GM19035 (cell line): Measurements from ENCODE around the gene SLAIN2.

Experiments
- ATAC-seq: cut with Tn5 transposase; IDR thresholded peaks from one replicate; pipeline ENCODE4 v1.9.1; 2021; ENCODE audit not compliant: unreplicated experiment

The SLAIN2 gene

GRCh38 chr4:48334236-48334635, 7.1 kb upstream of the SLAIN2 start:
- no peak for ATAC-seq

- no peak for ATAC-seq
Measured at GRCh38 chr4:48334900-48335384, 6.4 kb upstream of the SLAIN2 start.

- ATAC-seq: no peak
Measured at GRCh38 chr4:48336146-48336870, 5.0 kb upstream of the SLAIN2 start.

- ATAC-seq: no peak
Measured at GRCh38 chr4:48337731-48338130, 3.6 kb upstream of the SLAIN2 start.

- no peak for ATAC-seq
Measured at GRCh38 chr4:48339642-48340041, 1.7 kb upstream of the SLAIN2 start.

GRCh38 chr4:48340276-48340964, 909 bp upstream of the SLAIN2 start:
- no peak for ATAC-seq

GRCh38 chr4:48341776-48342605, 662 bp downstream of the SLAIN2 start:
- ATAC-seq: peak; percentile 30

GRCh38 chr4:48342606-48342880, 1.2 kb downstream of the SLAIN2 start:
- ATAC-seq: no peak

GRCh38 chr4:48343035-48343434, 1.7 kb downstream of the SLAIN2 start:
- no peak for ATAC-seq

- no peak for ATAC-seq
Measured at GRCh38 chr4:48343551-48343950, 2.2 kb downstream of the SLAIN2 start.

GRCh38 chr4:48345542-48345941, 4.2 kb downstream of the SLAIN2 start:
- ATAC-seq: no peak

GRCh38 chr4:48346594-48346993, 5.3 kb downstream of the SLAIN2 start:
- no peak for ATAC-seq

- ATAC-seq: no peak
Measured at GRCh38 chr4:48347282-48347921, 6.1 kb downstream of the SLAIN2 start.

- ATAC-seq: no peak
Measured at GRCh38 chr4:48350871-48351270, 9.5 kb downstream of the SLAIN2 start.

GRCh38 chr4:48352793-48353192, 11.5 kb downstream of the SLAIN2 start:
- ATAC-seq: no peak

GRCh38 chr4:48356355-48356754, 15.0 kb downstream of the SLAIN2 start:
- ATAC-seq: no peak

GRCh38 chr4:48360285-48361011, 19.1 kb downstream of the SLAIN2 start:
- ATAC-seq: no peak

GRCh38 chr4:48361012-48361400, 19.7 kb downstream of the SLAIN2 start:
- no peak for ATAC-seq

GRCh38 chr4:48366611-48367010, 25.3 kb downstream of the SLAIN2 start:
- ATAC-seq: no peak

GRCh38 chr4:48367016-48367415, 25.7 kb downstream of the SLAIN2 start:
- ATAC-seq: no peak

GRCh38 chr4:48368389-48368788, 27.1 kb downstream of the SLAIN2 start:
- ATAC-seq: no peak
